ENCODE data around the gene RTBDN. TPM values are rescaled to one million over a fixed set of nuclear protein-coding genes. Genes with fewer than 3 reads are reported as not detected.
"Not testable (repeated sequence)": the region's sequence is repeated elsewhere in the genome, so short reads cannot be mapped to it uniquely, and the experiment has no call there.

The RTBDN gene
- total RNA-seq, 2 donors from 2014 or later = 0.35 TPM; not detected in 1

DNA sequence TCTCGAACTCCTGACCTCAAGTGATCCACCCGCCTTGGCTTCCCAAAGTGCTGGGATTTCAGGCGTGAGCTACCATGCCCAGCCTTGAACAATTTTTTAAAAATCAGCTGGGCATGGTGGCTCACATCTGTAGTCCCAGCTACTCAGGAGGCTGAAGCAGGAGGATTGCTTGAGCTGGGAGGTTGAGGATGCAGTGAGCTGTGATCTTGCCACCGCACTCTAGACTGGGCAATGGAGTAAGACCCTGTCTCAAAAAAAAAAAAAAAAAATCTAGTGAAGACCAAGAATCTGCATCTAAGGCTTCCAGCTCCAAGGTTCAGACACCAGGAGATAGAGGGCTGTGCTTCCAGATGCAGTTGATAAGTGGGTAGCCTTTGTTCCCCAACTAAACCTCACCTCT, 29.8 kb upstream of the RTBDN start:
- H3K9me3 ChIP-seq = no peaks in the 10 kb centered on the region
- H3K36me3 ChIP-seq = no peaks in the 10 kb centered on the region
- H3K27ac ChIP-seq = no peak overlapping the region
- TF ChIP-seq, protein P1, sequence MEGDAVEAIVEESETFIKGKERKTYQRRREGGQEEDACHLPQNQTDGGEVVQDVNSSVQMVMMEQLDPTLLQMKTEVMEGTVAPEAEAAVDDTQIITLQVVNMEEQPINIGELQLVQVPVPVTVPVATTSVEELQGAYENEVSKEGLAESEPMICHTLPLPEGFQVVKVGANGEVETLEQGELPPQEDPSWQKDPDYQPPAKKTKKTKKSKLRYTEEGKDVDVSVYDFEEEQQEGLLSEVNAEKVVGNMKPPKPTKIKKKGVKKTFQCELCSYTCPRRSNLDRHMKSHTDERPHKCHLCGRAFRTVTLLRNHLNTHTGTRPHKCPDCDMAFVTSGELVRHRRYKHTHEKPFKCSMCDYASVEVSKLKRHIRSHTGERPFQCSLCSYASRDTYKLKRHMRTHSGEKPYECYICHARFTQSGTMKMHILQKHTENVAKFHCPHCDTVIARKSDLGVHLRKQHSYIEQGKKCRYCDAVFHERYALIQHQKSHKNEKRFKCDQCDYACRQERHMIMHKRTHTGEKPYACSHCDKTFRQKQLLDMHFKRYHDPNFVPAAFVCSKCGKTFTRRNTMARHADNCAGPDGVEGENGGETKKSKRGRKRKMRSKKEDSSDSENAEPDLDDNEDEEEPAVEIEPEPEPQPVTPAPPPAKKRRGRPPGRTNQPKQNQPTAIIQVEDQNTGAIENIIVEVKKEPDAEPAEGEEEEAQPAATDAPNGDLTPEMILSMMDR (IDR thresholded peaks at IDR 0.05) = no peak
- H3K9ac ChIP-seq (ENCODE audit: low read depth in 2 of 2, low read length in 2 of 2) = no peak overlapping the region
- intact Hi-C loops (cut with DNase I) = no loop called here
- DNase-seq = no peak
- no peaks in the 10 kb centered on the region for H3K27me3 ChIP-seq
- H3K4me1 ChIP-seq = peaks cover 11% of the 10 kb centered on the region
- H3K4me3 ChIP-seq = no peak overlapping the region

DNA sequence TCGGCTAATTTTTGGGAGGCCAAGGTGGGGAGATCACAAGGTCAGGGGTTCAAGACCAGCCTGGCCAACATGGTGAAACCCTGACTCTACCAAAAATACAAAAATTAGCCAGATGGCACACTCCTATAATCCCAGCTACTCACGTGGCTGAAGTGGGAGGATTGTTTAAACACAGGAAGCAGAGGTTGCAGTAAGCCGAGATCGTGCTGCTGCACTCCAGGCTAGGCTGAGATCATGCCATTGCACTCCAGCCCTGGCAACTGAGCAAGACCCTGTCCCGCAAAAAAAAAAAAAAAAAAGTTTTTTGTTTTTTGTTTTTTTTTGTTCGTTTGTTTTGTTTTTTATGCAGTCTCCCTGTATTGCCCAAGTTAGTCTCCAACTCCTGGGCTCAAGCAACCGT, 25.2 kb upstream of the RTBDN start:
- H3K27me3 ChIP-seq = no peaks in the 10 kb centered on the region
- H3K27ac ChIP-seq = no peak overlapping the region
- no peak overlapping the region for H3K4me3 ChIP-seq
- no peaks in the 10 kb centered on the region for H3K9me3 ChIP-seq
- TF ChIP-seq, protein P1 (IDR thresholded peaks at IDR 0.05) = no peak
- DNase-seq = no peak
- intact Hi-C loops (cut with DNase I) = no loop called here
- H3K4me1 ChIP-seq = no peaks in the 10 kb centered on the region
- H3K9ac ChIP-seq (ENCODE audit: low read depth in 2 of 2, low read length in 2 of 2) = no peak overlapping the region
- no peaks in the 10 kb centered on the region for H3K36me3 ChIP-seq

DNA sequence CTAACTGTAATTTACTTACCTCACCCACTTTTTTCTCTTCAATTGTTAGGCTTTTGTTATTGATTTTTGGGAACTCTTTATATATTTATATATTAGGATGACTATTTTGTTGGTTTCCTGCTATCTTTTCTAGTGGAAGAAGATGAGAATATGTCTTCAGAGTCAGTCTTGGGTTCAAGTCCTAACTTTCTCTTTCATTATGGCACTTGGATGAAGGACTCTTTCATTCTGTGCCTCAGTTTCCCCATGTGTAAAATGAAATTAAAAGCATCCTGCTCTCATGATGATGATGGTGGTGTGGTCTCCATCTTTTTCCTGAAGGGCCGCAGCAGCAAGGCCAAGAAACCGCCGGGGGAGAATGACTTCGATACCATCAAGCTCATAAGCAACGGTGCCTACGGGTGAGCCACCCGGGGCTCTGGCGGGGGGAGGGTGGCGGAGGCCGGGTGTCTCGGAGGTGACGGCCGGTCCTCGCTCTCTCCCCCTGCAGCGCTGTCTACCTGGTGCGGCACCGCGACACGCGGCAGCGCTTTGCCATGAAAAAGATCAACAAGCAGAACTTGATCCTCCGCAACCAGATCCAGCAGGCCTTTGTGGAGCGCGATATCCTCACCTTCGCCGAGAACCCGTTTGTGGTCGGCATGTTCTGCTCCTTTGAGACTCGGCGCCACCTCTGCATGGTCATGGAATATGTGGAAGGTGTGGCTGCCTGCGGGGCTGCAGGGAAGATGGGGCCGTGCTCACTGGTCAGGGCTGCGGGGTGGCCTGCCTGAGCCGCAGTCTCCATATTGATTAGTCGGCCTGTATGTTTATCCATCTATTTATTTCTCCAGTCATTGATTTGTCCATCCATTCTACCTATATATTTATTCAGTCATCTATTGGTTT, 23.9 kb upstream of the RTBDN start:
- Histone ChIP-seq H3K4me3 (no peak overlapping the region), H3K27me3 (no peaks in the 10 kb centered on the region), H3K9ac (ENCODE audit: low read depth in 2 of 2, low read length in 2 of 2) (no peak overlapping the region), H3K27ac (no peak overlapping the region), H3K36me3 (no peaks in the 10 kb centered on the region), H3K9me3 (no peaks in the 10 kb centered on the region), H3K4me1 (no peaks in the 10 kb centered on the region)
- intact Hi-C loops (cut with DNase I) = no loop called here
- TF ChIP-seq, protein P1 (IDR thresholded peaks at IDR 0.05) = no peak
- DNase-seq = no peak

DNA sequence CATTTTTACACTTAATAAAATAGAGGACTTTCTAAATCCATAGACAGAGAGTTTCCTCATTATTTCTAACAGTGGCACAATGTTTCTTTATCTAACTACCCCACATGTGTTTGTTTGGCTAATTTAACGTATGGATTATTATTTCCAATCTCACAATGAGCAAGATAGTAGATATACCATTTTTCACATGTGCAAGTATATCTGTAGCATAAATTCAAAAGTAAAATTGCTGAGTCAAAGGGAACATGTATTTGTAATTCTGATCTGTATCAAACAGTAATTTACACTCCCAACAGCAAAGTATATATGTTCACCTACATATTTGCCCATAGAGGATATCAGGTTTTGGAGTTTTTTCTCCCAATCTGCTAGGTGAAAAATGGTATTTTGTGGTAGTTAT, 22.3 kb upstream of the RTBDN start:
- Histone ChIP-seq H3K4me1 (no peaks in the 10 kb centered on the region), H3K27ac (no peak overlapping the region), H3K36me3 (no peaks in the 10 kb centered on the region), H3K9ac (ENCODE audit: low read depth in 2 of 2, low read length in 2 of 2) (no peak overlapping the region), H3K9me3 (no peaks in the 10 kb centered on the region), H3K4me3 (no peak overlapping the region), H3K27me3 (no peaks in the 10 kb centered on the region)
- no peak for DNase-seq
- TF ChIP-seq, protein P1 (IDR thresholded peaks at IDR 0.05) = no peak
- intact Hi-C loops (cut with DNase I) = no loop called here

DNA sequence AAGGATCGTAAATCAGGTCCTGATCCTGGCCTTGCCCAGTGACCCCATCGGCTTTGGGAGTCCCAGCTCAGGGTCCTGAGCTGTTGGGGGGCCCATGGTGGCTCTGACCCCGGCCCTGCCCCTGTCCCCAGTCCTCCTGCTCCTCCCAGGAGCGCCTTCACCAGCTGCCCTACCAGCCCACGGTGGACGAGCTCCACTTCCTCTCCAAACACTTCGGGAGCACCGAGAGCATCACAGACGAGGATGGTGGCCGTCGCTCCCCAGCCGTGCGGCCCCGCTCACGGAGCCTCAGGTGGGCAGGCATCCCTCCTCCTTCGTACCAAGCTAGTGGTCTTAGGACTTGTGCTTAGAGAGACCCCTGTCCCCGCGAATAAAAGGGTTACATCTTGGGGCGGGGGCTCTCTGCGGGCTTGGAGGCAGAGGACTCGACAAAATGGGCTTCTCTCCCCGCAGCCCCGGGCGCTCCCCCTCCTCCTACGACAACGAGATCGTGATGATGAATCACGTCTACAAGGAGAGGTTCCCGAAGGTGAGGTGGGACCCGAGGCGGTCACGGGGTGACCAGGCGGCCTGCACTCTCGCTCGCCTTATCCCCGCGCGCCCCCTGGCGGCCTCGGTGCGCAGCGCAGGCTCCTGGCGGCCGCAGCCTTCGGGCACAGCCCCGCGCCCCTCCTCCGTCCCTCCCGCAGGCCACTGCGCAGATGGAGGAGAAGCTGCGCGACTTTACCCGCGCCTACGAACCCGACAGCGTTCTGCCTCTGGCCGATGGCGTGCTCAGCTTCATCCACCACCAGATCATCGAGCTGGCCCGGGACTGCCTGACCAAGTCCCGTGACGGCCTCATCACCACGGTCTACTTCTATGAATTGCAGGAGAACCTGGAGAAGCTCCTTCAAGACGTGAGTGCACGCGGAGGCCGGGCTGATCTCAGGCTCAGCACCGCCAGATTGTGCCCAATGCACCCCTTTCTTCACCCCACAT, 13.1 kb upstream of the RTBDN start:
- H3K27me3 ChIP-seq = no peaks in the 10 kb centered on the region
- peak overlapping the region in 1 of 2 donors; percentile 28 for H3K9ac ChIP-seq (ENCODE audit: low read depth in 2 of 2, low read length in 2 of 2)
- no peaks in the 10 kb centered on the region for H3K4me1 ChIP-seq
- TF ChIP-seq, protein P1 (IDR thresholded peaks at IDR 0.05) = peak; percentile 99
- H3K4me3 ChIP-seq = no peak overlapping the region
- no peaks in the 10 kb centered on the region for H3K36me3 ChIP-seq
- peak; percentile 86 for DNase-seq
- no peaks in the 10 kb centered on the region for H3K9me3 ChIP-seq
- H3K27ac ChIP-seq = no peak overlapping the region
- intact Hi-C loops (cut with DNase I) = loop anchor here (2.0 kb wide), 1 partner anchor 85 kb away; no protein-coding TSS in a partner anchor

DNA sequence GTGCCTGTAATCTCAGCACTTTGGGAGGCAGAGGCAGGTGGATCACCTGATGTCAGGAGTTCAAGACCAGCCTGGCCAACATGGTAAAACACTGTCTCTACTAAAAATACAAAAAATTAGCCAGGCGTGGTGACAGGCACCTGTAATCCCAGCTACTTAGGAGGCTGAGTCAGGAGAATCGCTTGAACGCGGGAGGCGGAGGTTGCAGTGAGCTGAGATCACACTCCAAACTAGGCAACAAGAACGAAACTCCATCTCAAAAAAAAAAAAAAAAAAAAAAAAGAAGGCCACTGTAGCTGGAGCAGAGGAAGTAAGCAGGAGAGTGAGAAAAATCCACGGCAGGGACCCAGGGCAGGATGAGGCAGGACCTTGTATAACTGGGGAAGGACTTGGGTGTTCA, 12.2 kb upstream of the RTBDN start:
- H3K27ac ChIP-seq; DNase-seq; H3K36me3 ChIP-seq; H3K9ac ChIP-seq (ENCODE audit: low read depth in 2 of 2, low read length in 2 of 2); H3K4me3 ChIP-seq; H3K9me3 ChIP-seq; H3K4me1 ChIP-seq; H3K27me3 ChIP-seq: not testable (repeated sequence)
- intact Hi-C loops (cut with DNase I) = loop anchor here (2.0 kb wide), 1 partner anchor 84 kb away; no protein-coding TSS in a partner anchor
